Brain microvascular endothelial cell (primary cell): ENCODE measurements around the gene SERPINA10.
"Not testable (repeated sequence)": the region's sequence is repeated elsewhere in the genome, so short reads cannot be mapped to it uniquely, and the experiment has no call there.

Experiments
- DNase-seq: peaks from one replicate; pipeline ENCODE4 v3.0.0-alpha.2; 2020
- H3K27ac ChIP-seq: fragments of 250-450 bp; sonication (Bioruptor Pico); 2 replicates; pipeline ENCODE4 v1.5.1; 2020; ENCODE audit warnings: mild to moderate bottlenecking, moderate library complexity
- H3K27me3 ChIP-seq: fragments of 250-450 bp; sonication (Bioruptor Pico); replicated peaks from 2 replicates; pipeline ENCODE4 v1.5.1; 2020; ENCODE audit warnings: mild to moderate bottlenecking
- H3K36me3 ChIP-seq: fragments of 250-450 bp; sonication (Bioruptor Pico); replicated peaks from 2 replicates; pipeline ENCODE4 v1.5.1; 2020; ENCODE audit warnings: mild to moderate bottlenecking
- H3K4me3 ChIP-seq: 2 replicates; pipeline ENCODE4 v1.5.1; 2011; ENCODE audit warnings: low read depth, mild to moderate bottlenecking, control low read depth, low read length, moderate library complexity
- in situ Hi-C: cut with HindIII; loops from 2 replicates; pipeline ENCODE4 v1.10.0; 2017; ENCODE audit warnings: low sequenced_read_pairs, low pct_ligation_motif_present
- TF ChIP-seq, protein P1 (sequence below): IDR thresholded peaks from 2 replicates; pipeline ENCODE4 v1.5.1; 2011; ENCODE audit warnings: low read depth, mild to moderate bottlenecking, moderate library complexity, low read length, control low read depth, inconsistent platforms; ENCODE audit errors: missing control alignments

SERPINA10 gene

DNA sequence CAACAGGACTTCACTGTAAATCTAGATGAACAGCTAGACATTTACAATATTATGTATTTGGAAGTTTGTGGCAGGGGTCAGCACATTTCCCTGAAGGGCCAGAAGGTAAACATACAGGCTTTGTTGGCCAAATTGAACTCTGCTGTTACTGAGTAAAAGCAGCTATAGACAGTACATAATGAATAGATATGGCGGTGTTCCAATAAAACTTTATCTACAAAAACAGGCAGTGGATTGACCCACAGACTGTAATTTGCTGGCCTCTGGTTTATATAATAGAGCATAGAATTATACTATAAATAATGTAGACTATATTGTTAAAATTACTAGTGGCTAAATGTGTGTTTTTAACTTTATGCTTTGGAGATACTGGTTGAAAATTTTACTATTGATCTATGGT lies 25.7 kb downstream of the SERPINA10 start:
- TF ChIP-seq, protein P1, sequence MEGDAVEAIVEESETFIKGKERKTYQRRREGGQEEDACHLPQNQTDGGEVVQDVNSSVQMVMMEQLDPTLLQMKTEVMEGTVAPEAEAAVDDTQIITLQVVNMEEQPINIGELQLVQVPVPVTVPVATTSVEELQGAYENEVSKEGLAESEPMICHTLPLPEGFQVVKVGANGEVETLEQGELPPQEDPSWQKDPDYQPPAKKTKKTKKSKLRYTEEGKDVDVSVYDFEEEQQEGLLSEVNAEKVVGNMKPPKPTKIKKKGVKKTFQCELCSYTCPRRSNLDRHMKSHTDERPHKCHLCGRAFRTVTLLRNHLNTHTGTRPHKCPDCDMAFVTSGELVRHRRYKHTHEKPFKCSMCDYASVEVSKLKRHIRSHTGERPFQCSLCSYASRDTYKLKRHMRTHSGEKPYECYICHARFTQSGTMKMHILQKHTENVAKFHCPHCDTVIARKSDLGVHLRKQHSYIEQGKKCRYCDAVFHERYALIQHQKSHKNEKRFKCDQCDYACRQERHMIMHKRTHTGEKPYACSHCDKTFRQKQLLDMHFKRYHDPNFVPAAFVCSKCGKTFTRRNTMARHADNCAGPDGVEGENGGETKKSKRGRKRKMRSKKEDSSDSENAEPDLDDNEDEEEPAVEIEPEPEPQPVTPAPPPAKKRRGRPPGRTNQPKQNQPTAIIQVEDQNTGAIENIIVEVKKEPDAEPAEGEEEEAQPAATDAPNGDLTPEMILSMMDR, result no peak
- in situ Hi-C loops, result no loop called here
- no peaks in the 10 kb centered on the region for H3K36me3 ChIP-seq

DNA sequence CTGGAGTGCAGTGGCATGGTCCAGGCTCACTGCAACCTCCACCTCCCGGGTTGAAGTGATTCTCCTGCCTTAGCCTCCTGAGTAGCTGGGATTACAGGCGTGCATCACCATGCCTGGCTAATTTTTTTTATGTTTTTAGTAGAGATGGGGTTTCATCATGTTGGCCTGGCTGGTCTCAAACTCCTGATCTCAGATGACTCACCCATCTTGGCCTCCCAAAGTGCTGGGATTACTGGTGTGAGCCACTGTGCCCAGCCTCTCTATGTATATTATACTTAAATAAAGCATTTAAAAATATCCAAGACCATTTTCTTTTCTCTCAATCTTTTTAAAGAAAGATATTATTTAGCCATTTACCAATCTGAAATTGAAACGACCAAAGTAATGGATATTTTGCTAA lies 28.9 kb downstream of the SERPINA10 start:
- DNase-seq, H3K27me3 ChIP-seq, H3K4me3 ChIP-seq, H3K36me3 ChIP-seq, H3K27ac ChIP-seq, in situ Hi-C loops: not testable (repeated sequence)

More for the DNA sequence above, 25.7 kb downstream of the SERPINA10 start:
- DNase-seq, result no peak
- Histone ChIP-seq H3K27ac (no peak overlapping the region), H3K27me3 (no peaks in the 10 kb centered on the region), H3K4me3 (no peak overlapping the region)

DNA sequence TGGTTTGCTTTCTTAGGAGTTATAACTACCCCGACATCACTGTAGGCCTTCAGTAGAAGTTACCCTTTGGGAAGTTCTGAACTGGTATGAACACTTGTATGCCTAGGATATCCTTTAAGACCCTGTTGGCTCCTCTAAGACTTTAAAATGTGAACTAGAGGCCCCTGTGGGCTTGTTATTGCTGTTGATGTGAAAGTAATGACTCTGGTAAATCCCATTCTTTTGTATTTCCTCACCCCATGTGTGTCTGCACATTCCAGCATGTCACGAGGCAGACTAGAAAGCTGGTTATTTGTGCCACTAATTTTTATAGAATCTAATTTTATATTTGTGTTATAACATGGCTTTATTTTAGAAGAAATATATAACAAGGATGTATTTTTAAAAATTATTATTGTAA lies 48.9 kb downstream of the SERPINA10 start:
- no peak for DNase-seq
- in situ Hi-C loops, result no loop called here
- TF ChIP-seq, protein P1, result no peak
- H3K27ac ChIP-seq, result no peak overlapping the region
- no peaks in the 10 kb centered on the region for H3K27me3 ChIP-seq
- H3K4me3 ChIP-seq, result no peak overlapping the region
- H3K36me3 ChIP-seq, result no peaks in the 10 kb centered on the region

DNA sequence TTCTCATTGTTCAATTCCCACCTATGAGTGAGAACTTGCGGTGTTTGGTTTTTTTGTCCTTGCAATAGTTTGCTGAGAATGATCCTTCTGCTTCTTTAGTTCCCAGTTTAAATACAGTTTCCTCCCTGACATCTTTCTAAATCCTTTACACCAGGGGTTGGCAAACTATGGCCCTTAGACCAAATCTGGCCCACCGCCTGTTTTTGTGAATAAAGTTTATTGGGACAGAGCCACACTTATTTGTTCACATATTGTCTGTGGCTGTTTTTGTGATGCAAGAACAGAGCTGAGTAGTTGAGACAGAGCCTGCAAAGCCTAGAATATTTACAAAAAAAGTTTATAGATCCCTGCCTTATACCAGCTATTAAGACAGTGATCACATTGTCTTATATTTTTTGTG lies 53.7 kb downstream of the SERPINA10 start:
- no peak overlapping the region for H3K27ac ChIP-seq
- no peaks in the 10 kb centered on the region for H3K27me3 ChIP-seq
- no peak overlapping the region for H3K4me3 ChIP-seq
- TF ChIP-seq, protein P1, result no peak
- in situ Hi-C loops, result no loop called here
- no peaks in the 10 kb centered on the region for H3K36me3 ChIP-seq
- DNase-seq, result no peak

DNA sequence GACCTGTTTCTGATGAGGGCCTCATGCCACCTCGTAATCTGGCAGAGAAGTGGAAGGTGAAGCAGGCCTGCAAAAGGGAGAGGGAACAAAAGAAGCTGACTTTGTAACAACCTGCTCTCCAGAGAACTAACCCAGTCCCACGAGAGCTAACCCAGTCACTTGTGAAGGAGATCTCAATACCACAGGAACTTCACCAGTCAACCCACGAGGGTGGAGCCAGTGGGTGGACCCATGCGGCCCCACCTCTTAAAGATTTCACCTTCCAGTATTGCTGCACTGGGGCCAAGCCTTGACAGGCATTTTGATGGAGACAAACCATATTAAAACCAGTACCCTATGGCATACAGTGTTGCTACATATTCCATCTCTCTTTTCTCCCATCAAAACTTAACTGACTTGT lies 55.1 kb downstream of the SERPINA10 start:
- no peaks in the 10 kb centered on the region for H3K36me3 ChIP-seq
- no peak overlapping the region for H3K27ac ChIP-seq
- no peaks in the 10 kb centered on the region for H3K27me3 ChIP-seq
- in situ Hi-C loops, result no loop called here
- DNase-seq, result no peak
- no peak overlapping the region for H3K4me3 ChIP-seq
- TF ChIP-seq, protein P1, result no peak

DNA sequence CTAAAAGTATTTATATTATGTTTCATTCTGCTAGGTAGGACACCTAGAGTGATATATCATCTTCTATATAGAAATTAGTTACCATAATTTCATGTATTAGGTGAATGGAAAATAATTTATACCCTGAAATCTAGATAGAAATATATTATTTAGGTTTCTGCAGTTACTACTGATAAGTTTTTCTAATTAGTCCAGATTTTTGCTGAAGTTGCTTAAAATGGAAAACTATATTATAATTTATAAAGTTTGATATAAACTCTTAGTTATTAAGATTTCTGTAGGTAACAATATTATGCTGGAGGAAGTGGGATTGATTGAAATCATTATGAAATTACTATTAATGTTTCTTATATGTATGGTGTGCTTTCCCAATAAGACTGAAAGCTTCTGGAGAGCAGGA lies 56.0 kb downstream of the SERPINA10 start:
- Histone ChIP-seq H3K27me3 (no peaks in the 10 kb centered on the region), H3K36me3 (no peaks in the 10 kb centered on the region), H3K27ac (no peak overlapping the region), H3K4me3 (no peak overlapping the region)
- TF ChIP-seq, protein P1, result no peak
- in situ Hi-C loops, result no loop called here
- DNase-seq, result no peak
